IPS-18a (cell line): ENCODE results near the gene WFDC13.

Experiments used
- H3K27ac ChIP-seq: one replicate; pipeline ENCODE4 v1.5.1; 2013; ENCODE audit warnings: low read length
- H3K27me3 ChIP-seq: one replicate; pipeline ENCODE4 v1.6.1; 2013; ENCODE audit warnings: mild to moderate bottlenecking, low read length; ENCODE audit not compliant: control insufficient read depth, insufficient read depth
- H3K36me3 ChIP-seq: one replicate; pipeline ENCODE4 v1.6.1; 2013; ENCODE audit warnings: low read depth, low read length; ENCODE audit not compliant: control insufficient read depth
- H3K4me1 ChIP-seq: one replicate; pipeline ENCODE4 v1.6.1; 2013; ENCODE audit warnings: low read depth, low read length; ENCODE audit not compliant: control insufficient read depth
- H3K4me3 ChIP-seq: one replicate; pipeline ENCODE4 v1.5.1; 2013; ENCODE audit warnings: low read length
- H3K9ac ChIP-seq: one replicate; pipeline ENCODE4 v1.6.1; 2013; ENCODE audit warnings: mild to moderate bottlenecking, low read length, moderate library complexity
- H3K9me3 ChIP-seq: one replicate; pipeline ENCODE4 v1.6.1; 2013; ENCODE audit warnings: low read depth, low read length; ENCODE audit not compliant: control insufficient read depth

The WFDC13 gene

GRCh38 chr20:45725134-45725533, 23.3 kb downstream of the WFDC13 start:
- no peak overlapping the region for H3K4me3 ChIP-seq
- no peak overlapping the region for H3K9ac ChIP-seq
- H3K27ac ChIP-seq = no peak overlapping the region
- H3K27me3 ChIP-seq = no peaks in the 10 kb centered on the region
- no peaks in the 10 kb centered on the region for H3K4me1 ChIP-seq
- H3K9me3 ChIP-seq = no peaks in the 10 kb centered on the region
- H3K36me3 ChIP-seq = no peaks in the 10 kb centered on the region

- Histone ChIP-seq H3K4me1 (no peaks in the 10 kb centered on the region), H3K27me3 (no peaks in the 10 kb centered on the region), H3K36me3 (no peaks in the 10 kb centered on the region), H3K4me3 (no peak overlapping the region), H3K27ac (no peak overlapping the region), H3K9ac (no peak overlapping the region), H3K9me3 (peaks cover 3% of the 10 kb centered on the region)
Measured at GRCh38 chr20:45727044-45727443, 25.2 kb downstream of the WFDC13 start.

- H3K27ac ChIP-seq = no peak overlapping the region
- H3K4me1 ChIP-seq = no peaks in the 10 kb centered on the region
- H3K4me3 ChIP-seq = no peak overlapping the region
- no peak overlapping the region for H3K9ac ChIP-seq
- H3K36me3 ChIP-seq = no peaks in the 10 kb centered on the region
- peaks cover 5% of the 10 kb centered on the region for H3K9me3 ChIP-seq
- H3K27me3 ChIP-seq = no peaks in the 10 kb centered on the region
Measured at GRCh38 chr20:45732199-45732598, 30.4 kb downstream of the WFDC13 start.

- no peaks in the 10 kb centered on the region for H3K27me3 ChIP-seq
- no peaks in the 10 kb centered on the region for H3K4me1 ChIP-seq
- no peaks in the 10 kb centered on the region for H3K36me3 ChIP-seq
- peaks cover 5% of the 10 kb centered on the region for H3K9me3 ChIP-seq
- H3K4me3 ChIP-seq = no peak overlapping the region
- no peak overlapping the region for H3K9ac ChIP-seq
- H3K27ac ChIP-seq = no peak overlapping the region
Measured at GRCh38 chr20:45735552-45735951, 33.7 kb downstream of the WFDC13 start.

GRCh38 chr20:45735988-45736387, 34.1 kb downstream of the WFDC13 start:
- Histone ChIP-seq H3K9ac (no peak overlapping the region), H3K27ac (no peak overlapping the region), H3K4me1 (no peaks in the 10 kb centered on the region), H3K4me3 (no peak overlapping the region), H3K27me3 (no peaks in the 10 kb centered on the region), H3K36me3 (no peaks in the 10 kb centered on the region), H3K9me3 (peaks cover 5% of the 10 kb centered on the region)

GRCh38 chr20:45742596-45742995, 40.8 kb downstream of the WFDC13 start:
- no peak overlapping the region for H3K27ac ChIP-seq
- no peaks in the 10 kb centered on the region for H3K36me3 ChIP-seq
- no peaks in the 10 kb centered on the region for H3K27me3 ChIP-seq
- no peaks in the 10 kb centered on the region for H3K9me3 ChIP-seq
- H3K4me1 ChIP-seq = no peaks in the 10 kb centered on the region
- H3K4me3 ChIP-seq = no peak overlapping the region
- H3K9ac ChIP-seq = no peak overlapping the region

- Histone ChIP-seq H3K4me3 (no peak overlapping the region), H3K27me3 (no peaks in the 10 kb centered on the region), H3K36me3 (no peaks in the 10 kb centered on the region), H3K4me1 (no peaks in the 10 kb centered on the region), H3K9me3 (no peaks in the 10 kb centered on the region), H3K9ac (no peak overlapping the region), H3K27ac (no peak overlapping the region)
Measured at GRCh38 chr20:45745015-45745414, 43.2 kb downstream of the WFDC13 start.

- no peak overlapping the region for H3K4me3 ChIP-seq
- H3K27me3 ChIP-seq = no peaks in the 10 kb centered on the region
- no peak overlapping the region for H3K9ac ChIP-seq
- peaks cover 4% of the 10 kb centered on the region for H3K9me3 ChIP-seq
- no peak overlapping the region for H3K27ac ChIP-seq
- H3K36me3 ChIP-seq = no peaks in the 10 kb centered on the region
- no peaks in the 10 kb centered on the region for H3K4me1 ChIP-seq
Measured at GRCh38 chr20:45751721-45752120, 49.9 kb downstream of the WFDC13 start.

- no peaks in the 10 kb centered on the region for H3K36me3 ChIP-seq
- no peak overlapping the region for H3K4me3 ChIP-seq
- peaks cover 4% of the 10 kb centered on the region for H3K9me3 ChIP-seq
- no peaks in the 10 kb centered on the region for H3K27me3 ChIP-seq
- H3K9ac ChIP-seq = no peak overlapping the region
- H3K4me1 ChIP-seq = no peaks in the 10 kb centered on the region
- H3K27ac ChIP-seq = no peak overlapping the region
Measured at GRCh38 chr20:45752746-45753145, 50.9 kb downstream of the WFDC13 start.

GRCh38 chr20:45758096-45758495, 56.3 kb downstream of the WFDC13 start:
- H3K4me1 ChIP-seq = peaks cover 8% of the 10 kb centered on the region
- no peak overlapping the region for H3K4me3 ChIP-seq
- no peak overlapping the region for H3K27ac ChIP-seq
- H3K36me3 ChIP-seq = peaks cover 5% of the 10 kb centered on the region
- H3K27me3 ChIP-seq = no peaks in the 10 kb centered on the region
- peaks cover 4% of the 10 kb centered on the region for H3K9me3 ChIP-seq
- no peak overlapping the region for H3K9ac ChIP-seq
